ENCODE results near the gene SPRING1.
A peak's percentile ranks its signal among the peaks of the same experiment; 100 is the strongest.

The SPRING1 gene

DNA sequence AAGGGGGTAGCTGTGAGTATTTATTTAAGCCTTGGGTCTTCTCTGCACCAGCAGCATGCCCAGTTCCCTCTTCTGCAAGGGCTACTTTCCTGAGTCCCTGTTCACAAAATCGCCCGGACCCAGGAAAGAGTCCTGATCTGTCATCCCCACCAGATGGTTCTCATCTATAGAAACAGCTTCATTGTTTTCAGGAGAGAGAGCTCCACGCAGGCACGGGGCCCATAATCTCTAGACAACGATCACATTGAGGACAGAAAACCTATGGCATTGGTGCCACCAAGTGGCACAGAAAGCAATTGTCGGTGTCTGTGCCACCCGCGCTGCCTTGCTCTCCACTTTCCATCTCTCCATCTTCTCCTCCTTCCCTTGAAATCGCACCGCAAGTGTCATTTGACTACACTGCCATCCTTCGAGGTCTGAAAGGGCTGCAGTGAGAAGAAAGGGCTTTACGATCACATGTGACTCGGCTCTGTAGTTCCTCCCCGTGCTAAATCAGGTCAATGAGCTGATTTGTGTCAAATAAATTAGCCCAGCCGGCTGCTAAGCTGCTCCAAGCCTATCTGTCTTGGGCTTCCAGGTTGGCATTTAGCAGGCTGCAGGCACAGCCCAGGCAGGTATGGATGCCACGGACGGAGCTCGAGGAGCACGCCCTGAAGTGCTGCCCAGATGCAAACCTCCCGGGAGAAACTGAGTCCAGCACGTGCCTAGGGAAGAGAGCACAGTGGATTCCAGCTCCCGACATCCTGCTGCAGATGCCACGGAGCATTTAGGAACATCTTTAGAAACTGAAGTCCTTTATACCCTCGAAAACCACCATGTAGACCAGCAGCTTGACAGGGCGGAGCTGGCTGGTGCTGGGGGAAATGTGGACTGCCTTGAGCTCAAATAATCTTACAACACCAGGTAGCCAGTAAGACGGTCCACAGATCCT is 28.8 kb downstream of the SPRING1 start:
- DNase-seq (ENCODE audit: low read depth in 2 of 2) = peak; percentile 18 to 24

DNA sequence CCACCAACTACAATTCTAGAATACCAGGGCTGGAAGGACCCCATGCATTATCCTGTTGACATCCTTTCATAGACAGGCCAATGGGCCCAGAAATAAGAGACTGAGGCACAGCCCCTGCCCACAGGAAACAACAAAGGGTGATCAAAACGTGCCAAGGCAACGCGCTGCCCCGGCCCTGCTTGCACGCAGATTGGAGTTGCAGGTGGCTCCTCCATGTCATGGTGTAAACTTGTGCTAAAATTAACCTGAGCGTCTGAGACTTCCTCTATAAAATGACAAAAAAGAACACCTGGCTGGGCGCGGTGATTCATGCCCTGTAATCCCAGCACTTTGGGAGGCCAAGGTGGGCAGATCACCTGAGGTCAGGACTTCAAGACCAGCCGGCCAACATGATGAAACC is 30.1 kb downstream of the SPRING1 start:
- no peak for DNase-seq (ENCODE audit: low read depth in 2 of 2)

DNA sequence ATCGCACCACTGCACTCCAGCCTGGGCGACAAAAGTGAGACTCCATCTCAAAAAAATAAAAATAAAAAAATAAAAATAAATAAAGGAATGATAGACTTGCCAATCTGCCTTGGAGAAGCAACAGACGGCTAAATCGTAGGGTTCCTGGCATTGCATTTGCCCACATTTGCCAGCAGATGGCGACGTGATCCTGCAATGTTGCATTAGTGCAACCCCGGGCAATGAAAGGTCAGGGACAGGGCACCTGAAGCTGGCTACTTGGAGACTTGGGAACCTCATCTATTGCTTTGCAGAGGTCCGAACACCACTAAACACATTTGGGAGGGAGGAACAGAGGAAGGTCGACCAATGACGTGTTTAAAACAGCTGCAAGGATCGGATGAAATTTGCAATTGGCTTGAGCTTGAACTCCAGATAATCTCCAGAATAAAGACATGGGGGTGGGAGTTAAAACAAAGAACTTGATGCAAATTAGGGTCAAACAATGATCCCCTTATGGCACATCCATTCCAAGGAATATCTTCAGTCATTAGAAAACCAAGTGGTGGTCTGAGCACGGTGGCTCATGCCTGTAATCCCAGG is 34.6 kb downstream of the SPRING1 start:
- peak; percentile 17 to 47 for DNase-seq (ENCODE audit: low read depth in 2 of 2)

DNA sequence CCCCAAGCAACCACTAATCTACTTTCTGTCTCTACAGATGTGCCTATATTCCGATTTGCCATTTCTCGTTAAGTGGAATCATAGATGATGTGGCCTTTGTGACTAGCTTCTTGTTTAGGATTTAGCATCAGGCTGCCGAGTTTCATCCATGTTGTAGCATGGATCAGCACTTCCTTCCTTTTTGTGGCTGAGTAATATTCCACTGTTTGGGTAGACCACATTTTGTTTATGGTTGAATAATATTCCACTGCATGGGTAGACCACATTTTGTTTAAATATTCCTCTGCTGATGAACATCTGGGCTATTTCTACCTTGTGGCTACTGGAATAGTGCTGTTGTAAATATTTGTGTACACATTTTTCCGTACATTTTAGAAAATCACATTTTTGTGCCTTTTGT is 36.4 kb downstream of the SPRING1 start:
- DNase-seq (ENCODE audit: low read depth in 2 of 2) = no peak

DNA sequence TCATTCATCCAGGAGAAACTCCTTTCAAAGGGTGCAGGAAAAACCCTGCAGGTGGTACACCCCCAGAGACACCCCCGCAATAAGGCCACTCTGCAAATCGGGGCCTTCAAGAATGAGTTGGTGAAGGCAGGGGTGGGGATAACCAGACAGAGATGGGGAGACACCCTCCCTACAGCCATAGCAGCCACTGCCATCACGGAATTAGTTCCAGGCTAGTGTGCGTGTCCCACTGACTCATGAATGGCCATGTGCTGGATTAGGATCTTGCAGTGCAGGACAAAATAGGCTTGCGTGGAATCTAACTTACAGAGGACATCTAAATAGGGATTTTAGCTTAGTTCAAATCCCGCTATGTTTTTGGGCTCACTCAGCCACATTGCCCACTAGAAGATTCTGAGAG is 37.8 kb downstream of the SPRING1 start:
- DNase-seq (ENCODE audit: low read depth in 2 of 2) = no peak

DNA sequence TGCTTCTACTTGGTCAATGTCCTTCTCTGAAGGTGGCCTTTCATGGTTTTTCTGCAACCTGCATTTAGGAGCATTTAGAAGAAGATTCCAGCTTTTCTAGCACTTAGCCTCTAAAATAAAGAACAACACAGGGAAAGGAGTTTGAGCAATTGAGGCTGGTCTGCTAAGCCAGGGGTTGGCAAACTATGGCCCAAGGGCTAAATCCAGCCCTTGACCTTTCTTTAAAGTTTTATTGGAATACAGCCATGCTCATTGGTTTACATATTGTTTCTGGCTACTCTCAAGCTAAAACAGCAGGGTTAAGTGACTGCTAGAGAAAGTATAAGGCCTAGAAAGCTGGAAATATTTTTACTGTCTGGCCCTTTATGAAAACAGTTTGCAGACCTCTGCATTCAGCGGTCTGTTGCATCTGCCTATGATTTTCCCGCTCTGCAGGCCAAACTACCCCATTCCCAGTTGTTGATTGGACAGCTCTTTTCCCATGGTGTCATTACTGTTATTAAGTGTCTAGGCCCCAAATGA is 39.3 kb downstream of the SPRING1 start:
- no peak for DNase-seq (ENCODE audit: low read depth in 2 of 2)

DNA sequence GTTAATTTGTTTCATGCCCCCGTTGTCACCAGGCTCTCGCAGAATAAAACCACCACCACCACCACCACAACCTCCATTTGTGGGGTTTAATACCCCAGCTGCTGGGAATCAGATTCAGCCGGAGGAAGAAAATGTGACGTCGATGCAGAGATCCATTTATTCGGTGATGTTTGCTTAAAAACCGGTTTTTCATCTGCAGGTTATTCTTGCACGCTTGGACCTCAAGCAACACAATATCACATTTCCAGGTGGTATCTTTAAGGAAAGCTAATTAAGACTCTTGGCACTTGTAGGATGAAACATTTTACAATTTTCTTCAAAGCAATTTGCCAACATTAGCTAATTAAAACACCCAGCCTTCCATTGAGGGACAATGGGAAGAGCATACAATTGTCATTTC is 39.8 kb downstream of the SPRING1 start:
- no peak for DNase-seq (ENCODE audit: low read depth in 2 of 2)

DNA sequence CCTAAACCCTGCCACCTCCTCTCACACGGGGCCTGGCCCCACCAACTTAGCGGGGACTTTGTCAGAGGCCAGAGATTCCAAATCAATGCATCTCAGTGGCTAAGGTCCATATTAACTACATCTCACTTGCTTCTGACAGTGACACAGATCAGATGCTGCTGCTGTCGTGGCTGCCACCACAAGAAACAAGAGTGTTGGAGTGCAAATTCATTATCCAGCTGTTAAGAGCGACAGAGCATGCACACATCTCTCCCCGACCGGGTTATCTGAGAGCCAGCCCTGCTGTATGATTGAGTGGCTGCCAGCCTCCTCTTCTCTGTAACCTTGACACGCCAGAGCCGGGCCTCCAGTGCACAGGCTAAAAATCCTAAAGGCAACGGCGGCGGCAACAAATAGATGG is 40.2 kb downstream of the SPRING1 start:
- DNase-seq (ENCODE audit: low read depth in 2 of 2) = no peak

DNA sequence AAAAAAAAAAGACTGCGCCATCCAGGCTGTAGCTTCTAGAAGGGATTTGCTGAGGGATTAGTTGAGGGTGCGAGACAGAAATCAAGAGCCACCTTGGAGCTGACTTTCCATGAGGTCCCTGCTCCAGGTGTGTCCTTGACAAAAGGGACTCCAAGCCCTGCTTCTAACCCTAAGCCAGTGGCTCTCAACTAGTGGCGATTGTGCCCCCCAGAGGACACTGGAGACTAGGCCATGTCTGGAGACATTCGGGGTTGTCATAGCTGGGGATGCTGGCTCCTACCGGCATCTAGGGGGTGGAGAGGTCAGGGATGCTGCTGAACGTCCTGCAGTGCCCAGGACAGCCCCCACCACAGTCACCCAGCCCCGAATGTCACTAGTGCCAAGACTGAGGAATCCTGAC is 40.6 kb downstream of the SPRING1 start:
- DNase-seq (ENCODE audit: low read depth in 2 of 2) = no peak

DNA sequence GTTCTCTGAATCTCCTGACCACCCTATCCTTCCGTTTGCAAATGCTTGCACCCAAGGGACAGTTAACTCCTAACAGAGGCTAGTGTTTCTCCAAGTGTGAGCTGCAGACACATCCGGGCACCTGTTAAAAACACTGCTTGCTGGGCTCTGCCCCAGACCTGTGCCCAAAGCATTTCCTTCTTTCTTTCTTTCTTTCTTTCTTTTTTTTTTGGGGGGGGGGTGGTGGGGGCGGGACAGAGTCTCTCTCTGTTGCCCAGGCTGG is 42.5 kb downstream of the SPRING1 start:
- DNase-seq (ENCODE audit: low read depth in 2 of 2) = no peak

DNA sequence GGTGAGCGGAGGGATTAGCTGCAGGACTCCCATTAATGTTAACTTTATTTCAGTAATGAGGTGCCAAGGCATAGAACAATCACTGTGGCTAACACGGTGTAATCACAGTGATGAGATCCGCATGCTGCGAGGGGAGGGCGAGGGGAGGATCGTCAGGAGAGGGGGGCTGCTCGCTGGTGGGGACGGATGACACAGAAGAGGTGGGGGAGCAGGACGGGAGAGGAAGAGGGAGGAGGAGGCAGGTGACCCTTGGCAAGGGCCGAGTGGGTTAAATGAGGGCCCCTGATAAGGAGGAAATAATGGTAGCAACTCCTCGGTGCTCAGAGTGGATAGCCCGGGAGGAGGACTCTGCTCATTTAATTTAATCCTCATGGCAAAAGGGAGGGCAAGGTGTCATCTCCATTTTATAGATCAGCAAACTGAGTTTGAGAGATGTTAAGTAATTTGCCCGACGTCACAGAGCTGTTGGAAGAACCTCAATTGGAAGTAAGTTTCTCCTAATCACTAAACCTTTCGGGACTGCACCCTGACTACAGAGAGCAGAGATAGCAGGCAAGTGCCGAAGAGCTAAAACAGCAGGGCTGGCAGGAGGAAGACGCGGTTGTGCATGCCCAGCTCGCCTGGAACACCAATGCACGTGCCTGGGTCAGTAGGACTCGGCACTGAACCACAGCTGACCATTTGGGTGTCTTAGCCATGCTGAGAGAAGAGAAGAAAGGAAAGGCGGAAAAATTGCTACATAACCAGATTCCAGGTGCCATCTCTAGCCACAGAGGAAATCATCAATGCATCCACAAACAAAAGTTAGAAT is 43.0 kb downstream of the SPRING1 start:
- no peak for DNase-seq (ENCODE audit: low read depth in 2 of 2)

DNA sequence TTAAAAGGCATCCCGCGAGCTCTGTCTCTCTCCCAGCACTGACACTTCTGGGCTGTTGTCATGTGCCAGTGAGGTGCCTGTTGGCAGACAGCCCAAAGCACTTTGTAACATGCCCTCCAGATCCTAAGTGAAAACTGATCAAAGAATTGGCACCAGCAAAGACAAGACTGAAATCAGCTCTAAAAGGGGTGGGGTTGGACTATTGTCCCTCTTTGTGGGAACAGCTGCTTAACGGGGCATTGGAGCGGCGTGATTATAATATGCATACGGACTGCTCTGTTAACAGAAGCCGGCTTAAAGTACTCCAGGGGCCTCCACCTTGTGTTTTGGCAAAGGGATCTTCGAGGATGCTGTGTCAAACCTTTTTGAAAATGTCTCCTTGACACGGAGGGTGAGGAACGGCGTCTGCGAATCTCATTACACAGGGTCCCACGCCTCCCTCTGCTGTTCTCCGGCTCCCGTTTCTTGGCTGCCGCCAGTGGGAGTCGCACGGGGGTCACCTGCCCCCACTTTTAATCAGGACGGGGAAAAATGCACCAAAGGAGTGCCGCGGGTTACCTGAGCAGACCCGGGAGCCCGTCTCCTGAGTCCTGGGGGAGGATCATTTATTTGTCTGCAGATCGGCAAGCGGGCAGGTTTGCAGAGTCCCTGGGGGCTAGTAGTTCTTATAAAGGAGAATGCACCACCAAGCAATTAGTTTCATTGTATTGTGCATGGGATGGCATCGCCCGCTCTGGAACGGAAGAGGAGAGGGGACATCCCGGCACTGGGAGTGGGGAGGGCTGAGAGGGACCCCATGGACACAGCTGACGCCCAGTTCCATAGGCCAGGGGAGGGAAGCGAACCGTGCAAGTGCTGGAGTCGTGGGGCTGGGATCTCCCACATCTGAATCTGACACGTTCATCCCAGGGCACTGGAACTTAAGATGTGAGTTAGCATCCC is 44.3 kb downstream of the SPRING1 start:
- no peak for DNase-seq (ENCODE audit: low read depth in 2 of 2)

DNA sequence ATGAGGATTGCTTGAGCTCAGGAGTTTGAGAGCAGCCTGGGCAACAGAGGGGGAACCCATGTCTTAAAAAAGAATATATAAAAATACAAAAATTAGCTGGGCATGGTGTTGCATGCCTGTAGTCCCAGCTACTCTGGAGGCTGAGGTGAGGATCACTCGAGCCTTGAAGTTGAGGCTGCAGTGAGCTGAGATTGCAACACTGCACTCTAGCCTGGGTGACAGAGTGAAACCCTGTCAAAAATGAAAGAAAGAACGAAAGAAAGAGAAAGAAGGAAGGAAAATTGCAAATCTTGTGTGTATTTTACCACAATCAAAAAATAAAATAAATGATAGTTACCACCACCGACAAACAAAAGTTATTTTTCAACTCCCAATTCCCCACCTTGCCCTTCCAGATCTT is 45.3 kb downstream of the SPRING1 start:
- no peak for DNase-seq (ENCODE audit: low read depth in 2 of 2)

DNA sequence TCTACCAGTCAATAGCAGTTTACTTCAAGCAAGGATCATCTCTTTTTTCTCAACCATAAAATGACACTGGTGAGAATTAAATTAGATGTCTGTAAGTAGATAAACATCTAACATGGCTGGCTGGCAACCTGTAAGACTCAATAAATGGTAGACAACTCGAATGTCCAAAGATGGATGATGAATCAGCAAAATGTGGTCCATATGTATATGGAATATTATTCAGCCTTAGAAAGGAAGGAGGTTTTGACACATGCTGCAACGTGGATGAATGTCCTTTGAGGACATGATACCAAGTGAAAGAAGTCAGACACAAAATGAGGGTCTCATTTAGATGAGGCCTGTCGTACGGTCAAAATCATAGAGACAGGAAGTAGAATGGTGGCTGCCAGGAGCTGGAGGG is 46.2 kb downstream of the SPRING1 start:
- DNase-seq (ENCODE audit: low read depth in 2 of 2) = no peak

DNA sequence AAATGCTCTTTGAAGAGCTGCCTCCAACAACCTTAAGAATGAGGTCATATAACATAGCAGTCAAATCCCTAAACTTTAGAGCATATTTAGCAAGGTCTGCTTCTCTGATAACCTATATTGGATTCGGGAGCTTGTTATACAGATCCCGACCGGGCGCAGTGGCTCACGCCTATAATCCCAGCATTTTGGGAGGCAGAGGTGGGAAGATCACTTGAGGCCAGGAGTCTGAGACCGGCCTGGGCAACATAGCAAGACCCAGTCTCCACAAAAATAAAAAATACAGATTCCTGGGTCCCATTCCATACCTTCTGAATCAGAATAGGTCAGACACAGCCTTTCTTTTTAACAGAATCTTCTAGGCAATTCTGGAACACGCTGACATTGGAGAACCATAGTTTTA is 46.7 kb downstream of the SPRING1 start:
- no peak for DNase-seq (ENCODE audit: low read depth in 2 of 2)

DNA sequence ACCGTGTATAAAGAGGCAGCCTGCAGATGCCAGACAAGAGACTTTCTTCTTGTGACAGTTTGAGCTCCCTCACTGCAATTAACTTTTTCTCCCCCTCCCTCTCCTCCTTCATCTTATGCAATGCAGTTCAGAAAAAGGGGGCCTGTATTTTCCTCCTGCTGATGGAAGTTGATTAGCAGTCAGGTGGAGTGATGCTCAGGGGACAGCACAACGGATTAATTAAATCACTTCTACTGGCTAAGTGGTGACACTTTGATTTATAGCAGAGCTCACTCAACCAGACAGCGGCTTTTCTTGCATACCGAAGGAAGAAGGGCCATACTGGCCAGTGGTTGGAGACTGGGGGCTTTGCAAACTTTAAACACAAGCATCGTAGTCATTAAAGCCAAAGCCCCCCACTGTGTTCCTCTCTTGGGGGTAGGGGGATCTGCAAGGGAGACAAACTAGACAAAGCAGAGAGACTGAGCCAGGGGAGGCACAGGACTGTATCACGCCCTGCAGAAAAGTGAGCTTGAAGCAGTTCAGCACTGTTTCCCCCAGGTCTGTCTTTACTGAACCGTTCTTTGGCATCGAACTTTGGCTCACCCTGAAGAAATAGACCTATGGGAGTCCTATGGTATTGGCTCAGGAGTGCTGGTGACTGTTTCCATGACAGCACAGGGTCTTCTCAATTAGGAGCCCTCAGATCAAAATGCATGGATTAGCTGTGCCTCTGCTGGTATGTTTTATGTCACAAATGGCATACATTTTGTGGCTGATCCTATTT is 47.7 kb downstream of the SPRING1 start:
- no peak for DNase-seq (ENCODE audit: low read depth in 2 of 2)

DNA sequence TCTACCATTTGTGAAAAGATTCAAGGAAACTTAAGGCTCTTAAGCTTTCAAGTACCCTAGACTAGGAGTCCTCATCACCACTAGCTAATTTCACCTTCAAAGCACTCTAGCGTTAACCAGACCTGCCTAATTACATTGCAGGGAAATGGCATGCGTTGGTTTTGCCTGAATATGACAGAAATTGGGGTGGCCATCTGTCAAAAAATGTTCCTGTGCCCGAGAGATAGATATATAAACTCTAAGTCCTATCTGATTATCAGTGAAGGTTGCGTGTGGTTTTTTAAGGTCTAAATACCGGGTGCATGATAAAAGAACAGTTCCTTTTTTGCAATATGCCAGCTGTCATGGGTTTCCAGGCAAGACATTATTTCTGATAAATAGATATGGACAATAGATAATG is 48.3 kb downstream of the SPRING1 start:
- DNase-seq (ENCODE audit: low read depth in 2 of 2) = no peak
